ENCODE results near the gene EEPD1.

EEPD1 gene

DNA sequence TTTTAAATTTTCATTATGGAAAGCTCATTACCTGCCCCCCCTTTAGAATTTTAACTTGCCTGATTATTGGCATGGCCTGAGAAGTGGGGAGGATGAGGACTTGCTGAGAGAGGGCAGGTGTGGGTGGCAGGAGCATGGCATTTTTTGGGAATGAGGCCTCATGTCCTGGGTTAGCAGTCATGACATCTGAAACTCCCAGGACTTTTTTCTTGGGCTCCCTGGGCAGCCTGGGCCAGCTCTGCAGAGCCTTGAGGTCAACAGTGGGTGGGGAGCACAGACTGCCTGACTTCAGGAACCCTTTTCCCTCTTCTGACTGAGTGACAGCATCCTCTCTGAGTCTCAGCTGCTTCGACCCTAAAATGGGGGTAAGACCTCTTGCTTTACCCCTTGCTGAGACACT is 46.3 kb downstream of the EEPD1 start:
- TF ChIP-seq, protein P1, sequence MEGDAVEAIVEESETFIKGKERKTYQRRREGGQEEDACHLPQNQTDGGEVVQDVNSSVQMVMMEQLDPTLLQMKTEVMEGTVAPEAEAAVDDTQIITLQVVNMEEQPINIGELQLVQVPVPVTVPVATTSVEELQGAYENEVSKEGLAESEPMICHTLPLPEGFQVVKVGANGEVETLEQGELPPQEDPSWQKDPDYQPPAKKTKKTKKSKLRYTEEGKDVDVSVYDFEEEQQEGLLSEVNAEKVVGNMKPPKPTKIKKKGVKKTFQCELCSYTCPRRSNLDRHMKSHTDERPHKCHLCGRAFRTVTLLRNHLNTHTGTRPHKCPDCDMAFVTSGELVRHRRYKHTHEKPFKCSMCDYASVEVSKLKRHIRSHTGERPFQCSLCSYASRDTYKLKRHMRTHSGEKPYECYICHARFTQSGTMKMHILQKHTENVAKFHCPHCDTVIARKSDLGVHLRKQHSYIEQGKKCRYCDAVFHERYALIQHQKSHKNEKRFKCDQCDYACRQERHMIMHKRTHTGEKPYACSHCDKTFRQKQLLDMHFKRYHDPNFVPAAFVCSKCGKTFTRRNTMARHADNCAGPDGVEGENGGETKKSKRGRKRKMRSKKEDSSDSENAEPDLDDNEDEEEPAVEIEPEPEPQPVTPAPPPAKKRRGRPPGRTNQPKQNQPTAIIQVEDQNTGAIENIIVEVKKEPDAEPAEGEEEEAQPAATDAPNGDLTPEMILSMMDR (IDR thresholded peaks at IDR 0.05; ENCODE audit: extremely low read depth, insufficient read depth, missing control alignments), result no peak
- DNase-seq (ENCODE audit: low spot score), result no peak
- in situ Hi-C loops (cut with MboI; ENCODE audit: low pct_unique_long_range_greater_than_20kb, low sequenced_read_pairs, unreplicated experiment), result no loop called here

- TF ChIP-seq, protein P1 (IDR thresholded peaks at IDR 0.05; ENCODE audit: extremely low read depth, insufficient read depth, missing control alignments), result no peak
- in situ Hi-C loops (cut with MboI; ENCODE audit: low pct_unique_long_range_greater_than_20kb, low sequenced_read_pairs, unreplicated experiment), result no loop called here
- no peak for DNase-seq (ENCODE audit: low spot score)
Measured at GRCh38 chr7:36201122-36201723, 48.2 kb downstream of the EEPD1 start.

- in situ Hi-C loops (cut with MboI; ENCODE audit: low pct_unique_long_range_greater_than_20kb, low sequenced_read_pairs, unreplicated experiment), result no loop called here
- TF ChIP-seq, protein P1 (IDR thresholded peaks at IDR 0.05; ENCODE audit: extremely low read depth, insufficient read depth, missing control alignments), result no peak
- no peak for DNase-seq (ENCODE audit: low spot score)
Measured at GRCh38 chr7:36202398-36202797, 49.3 kb downstream of the EEPD1 start.

DNA sequence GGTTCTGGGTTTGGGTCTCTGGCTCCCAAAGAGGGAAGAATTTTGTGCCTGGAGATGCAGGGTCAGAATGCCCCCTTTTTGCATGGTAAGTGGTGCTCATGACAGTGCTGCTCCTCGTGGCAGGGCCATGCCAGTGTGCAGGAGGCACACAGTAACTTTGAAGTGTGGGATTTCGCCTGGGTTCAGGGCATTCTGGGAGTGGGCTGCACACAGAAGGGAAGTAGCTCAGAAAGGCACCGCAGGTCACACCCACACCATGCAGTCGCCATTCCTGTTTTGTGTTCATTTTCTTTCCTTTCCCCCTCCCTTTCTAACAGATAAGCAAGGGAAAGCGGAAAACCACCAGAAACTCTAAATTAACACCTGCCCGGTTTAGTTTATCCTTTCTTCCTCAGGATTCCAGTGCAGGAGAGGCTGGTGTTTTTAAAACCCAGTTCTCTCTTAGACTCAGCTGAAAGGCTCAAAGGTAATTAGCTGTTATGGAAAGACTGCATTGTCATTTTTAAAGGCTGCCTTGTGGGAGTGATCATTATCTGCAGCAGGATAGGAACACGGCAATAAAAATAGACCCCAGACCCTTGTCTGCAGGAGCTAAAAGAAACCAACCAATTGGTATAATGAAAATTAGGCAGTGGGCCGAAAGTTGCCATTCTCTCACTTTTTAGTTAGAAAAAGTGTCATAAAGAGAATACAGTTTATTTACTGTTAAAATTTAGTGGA is 50.2 kb downstream of the EEPD1 start:
- TF ChIP-seq, protein P1 (IDR thresholded peaks at IDR 0.05; ENCODE audit: extremely low read depth, insufficient read depth, missing control alignments), result no peak
- DNase-seq (ENCODE audit: low spot score), result no peak
- in situ Hi-C loops (cut with MboI; ENCODE audit: low pct_unique_long_range_greater_than_20kb, low sequenced_read_pairs, unreplicated experiment), result no loop called here

DNA sequence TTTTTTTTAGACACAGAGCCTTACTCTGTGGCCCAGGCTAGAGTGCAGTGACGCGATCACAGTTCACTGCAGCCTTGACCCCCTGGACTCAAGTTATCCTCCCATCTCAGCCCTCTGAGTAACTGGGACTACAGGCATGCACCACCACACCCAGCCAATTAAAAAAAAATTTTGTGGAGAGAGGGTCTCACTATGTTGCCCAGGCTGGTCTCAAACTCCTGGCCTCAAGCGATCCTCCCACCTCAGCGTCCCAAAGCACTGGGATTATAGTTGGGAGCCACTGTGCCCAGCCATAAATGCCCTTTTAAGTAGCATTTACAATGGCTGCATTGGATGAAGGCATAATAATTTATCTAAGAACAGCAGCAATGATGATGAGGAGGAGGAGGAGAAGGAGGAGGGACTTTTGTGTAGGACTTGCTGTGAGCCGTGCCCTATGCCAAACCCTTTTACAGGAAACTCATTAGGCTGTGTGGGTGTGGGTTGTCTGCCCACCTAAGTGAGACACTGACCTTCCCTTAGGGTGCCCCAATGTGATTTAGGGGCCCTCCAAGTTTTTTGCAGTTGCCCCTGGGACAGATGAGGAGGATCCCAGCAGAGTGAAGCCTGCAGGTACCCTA is 51.1 kb downstream of the EEPD1 start:
- TF ChIP-seq, protein P1 (IDR thresholded peaks at IDR 0.05; ENCODE audit: extremely low read depth, insufficient read depth, missing control alignments), result no peak
- no peak for DNase-seq (ENCODE audit: low spot score)
- in situ Hi-C loops (cut with MboI; ENCODE audit: low pct_unique_long_range_greater_than_20kb, low sequenced_read_pairs, unreplicated experiment), result no loop called here

- DNase-seq (ENCODE audit: low spot score), result no peak
- in situ Hi-C loops (cut with MboI; ENCODE audit: low pct_unique_long_range_greater_than_20kb, low sequenced_read_pairs, unreplicated experiment), result no loop called here
- TF ChIP-seq, protein P1 (IDR thresholded peaks at IDR 0.05; ENCODE audit: extremely low read depth, insufficient read depth, missing control alignments), result no peak
Measured at GRCh38 chr7:36204929-36205635, 52.0 kb downstream of the EEPD1 start.
